ENCODE data around the gene ATAD5. TPM values are rescaled to one million over a fixed set of nuclear protein-coding genes. Genes with fewer than 3 reads are reported as not detected.
A peak's percentile ranks its signal among the peaks of the same experiment; 100 is the strongest.

The ATAD5 gene
- total and polyA plus RNA-seq, 2 of the 13 experiments (the other 11 are each of a cell fraction or from before 2014, with no cell fraction given): 1.8 to 10.7 TPM

DNA sequence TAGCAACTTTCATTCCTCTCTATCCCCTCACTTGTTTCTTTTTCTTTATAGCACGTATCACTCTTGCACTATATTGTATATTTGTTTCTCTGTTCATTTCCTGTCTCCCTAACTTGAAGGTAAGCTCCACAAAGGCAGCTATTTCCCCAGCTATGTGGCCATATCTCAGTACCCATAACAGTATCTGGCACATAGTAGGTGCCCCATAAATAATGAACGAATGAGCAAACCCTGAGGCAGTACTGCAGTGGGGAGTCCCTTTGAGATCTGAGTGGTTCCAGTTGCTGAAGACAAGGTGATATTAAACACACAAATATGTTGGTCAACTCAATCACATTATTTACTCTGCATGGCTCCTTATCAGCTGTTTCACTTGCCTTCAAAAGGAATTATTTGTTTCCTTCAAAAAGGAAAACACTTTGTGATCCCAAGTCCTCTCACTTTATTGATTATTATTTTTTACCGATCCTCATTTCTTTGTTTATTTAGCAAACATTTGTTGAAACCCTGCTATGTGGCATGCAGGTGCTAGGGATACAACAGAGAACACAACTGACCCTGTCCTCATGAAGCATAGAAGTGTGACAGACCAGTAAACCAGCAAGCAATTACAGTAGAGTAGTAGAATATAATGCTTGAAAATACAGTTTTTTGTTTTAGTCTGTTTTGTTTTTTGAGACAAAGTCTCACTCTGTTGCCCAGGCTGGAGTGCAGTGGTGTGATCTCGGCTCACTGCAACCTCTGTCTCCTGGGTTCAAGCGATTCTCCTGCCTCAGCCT lies 84.3 kb downstream of the ATAD5 start (continued):
- no peak for TF ChIP-seq FOXC1 (CRISPR knock-in tag; IDR thresholded peaks at IDR 0.05; ENCODE audit: borderline replicate concordance)
- TF ChIP-seq ZFP41 (CRISPR knock-in tag; IDR thresholded peaks at IDR 0.05; ENCODE audit: borderline replicate concordance): no peak
- TF ChIP-seq XBP1 (CRISPR knock-in tag; IDR thresholded peaks at IDR 0.05): no peak
- TF ChIP-seq TAF1 (CRISPR knock-in tag; IDR thresholded peaks at IDR 0.05): no peak
- peak; percentile 58 for TF ChIP-seq SKI (IDR thresholded peaks at IDR 0.05; ENCODE audit: partially characterized antibody)
- TF ChIP-seq, protein P1, sequence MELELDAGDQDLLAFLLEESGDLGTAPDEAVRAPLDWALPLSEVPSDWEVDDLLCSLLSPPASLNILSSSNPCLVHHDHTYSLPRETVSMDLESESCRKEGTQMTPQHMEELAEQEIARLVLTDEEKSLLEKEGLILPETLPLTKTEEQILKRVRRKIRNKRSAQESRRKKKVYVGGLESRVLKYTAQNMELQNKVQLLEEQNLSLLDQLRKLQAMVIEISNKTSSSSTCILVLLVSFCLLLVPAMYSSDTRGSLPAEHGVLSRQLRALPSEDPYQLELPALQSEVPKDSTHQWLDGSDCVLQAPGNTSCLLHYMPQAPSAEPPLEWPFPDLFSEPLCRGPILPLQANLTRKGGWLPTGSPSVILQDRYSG (CRISPR knock-in tag; IDR thresholded peaks at IDR 0.05): no peak
- no peak for TF ChIP-seq ZBTB8A (CRISPR knock-in tag; IDR thresholded peaks at IDR 0.05; ENCODE audit: borderline replicate concordance, low read depth)
- no peak for TF ChIP-seq NFKBIZ (CRISPR knock-in tag; IDR thresholded peaks at IDR 0.05)
- no peak for TF ChIP-seq ZNF10 (CRISPR knock-in tag; IDR thresholded peaks at IDR 0.05; ENCODE audit: borderline replicate concordance, low read depth)
- TF ChIP-seq ZNF276 (CRISPR knock-in tag; IDR thresholded peaks at IDR 0.05; ENCODE audit: low read depth): no peak
- no peak for TF ChIP-seq ATM (IDR thresholded peaks at IDR 0.05; ENCODE audit: borderline replicate concordance)
- no peak for TF ChIP-seq ZNF496 (CRISPR knock-in tag; IDR thresholded peaks at IDR 0.05; ENCODE audit: insufficient replicate concordance)
- no peak for TF ChIP-seq ZBTB7A (CRISPR knock-in tag; IDR thresholded peaks at IDR 0.05)
- no peak for TF ChIP-seq RELA (CRISPR knock-in tag; IDR thresholded peaks at IDR 0.05)
- TF ChIP-seq, protein P2, sequence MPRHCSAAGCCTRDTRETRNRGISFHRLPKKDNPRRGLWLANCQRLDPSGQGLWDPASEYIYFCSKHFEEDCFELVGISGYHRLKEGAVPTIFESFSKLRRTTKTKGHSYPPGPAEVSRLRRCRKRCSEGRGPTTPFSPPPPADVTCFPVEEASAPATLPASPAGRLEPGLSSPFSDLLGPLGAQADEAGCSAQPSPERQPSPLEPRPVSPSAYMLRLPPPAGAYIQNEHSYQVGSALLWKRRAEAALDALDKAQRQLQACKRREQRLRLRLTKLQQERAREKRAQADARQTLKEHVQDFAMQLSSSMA (CRISPR knock-in tag; IDR thresholded peaks at IDR 0.05): no peak
- TF ChIP-seq TARDBP (CRISPR knock-in tag; IDR thresholded peaks at IDR 0.05): peak; percentile 23; the same call in 1 of the 2 replicates
- no peak for TF ChIP-seq MAF1 (CRISPR knock-in tag; IDR thresholded peaks at IDR 0.05; ENCODE audit: borderline replicate concordance)
- TF ChIP-seq TCF12 (IDR thresholded peaks at IDR 0.05): no peak
- TF ChIP-seq TCF12 (CRISPR knock-in tag; IDR thresholded peaks at IDR 0.05): peak; percentile 89; the same call in 1 of the 2 replicates
- TF ChIP-seq ZNF550 (CRISPR knock-in tag; IDR thresholded peaks at IDR 0.05; ENCODE audit: borderline replicate concordance): no peak
- TF ChIP-seq PAXIP1 (CRISPR knock-in tag; conservative IDR thresholded peaks at IDR 0.05): peak; percentile 92
- TF ChIP-seq SRSF9 (IDR thresholded peaks at IDR 0.05; ENCODE audit: borderline replicate concordance, insufficient read depth, low read depth, low read length, poor library complexity, severe bottlenecking): no peak
- TF ChIP-seq ARNTL (CRISPR knock-in tag; IDR thresholded peaks at IDR 0.05): no peak
- TF ChIP-seq ZNF674 (CRISPR knock-in tag; IDR thresholded peaks at IDR 0.05; ENCODE audit: low read depth): no peak

All from HepG2 (cell line).